Measurements from ENCODE around the gene ADRA2A.

ADRA2A gene

DNA sequence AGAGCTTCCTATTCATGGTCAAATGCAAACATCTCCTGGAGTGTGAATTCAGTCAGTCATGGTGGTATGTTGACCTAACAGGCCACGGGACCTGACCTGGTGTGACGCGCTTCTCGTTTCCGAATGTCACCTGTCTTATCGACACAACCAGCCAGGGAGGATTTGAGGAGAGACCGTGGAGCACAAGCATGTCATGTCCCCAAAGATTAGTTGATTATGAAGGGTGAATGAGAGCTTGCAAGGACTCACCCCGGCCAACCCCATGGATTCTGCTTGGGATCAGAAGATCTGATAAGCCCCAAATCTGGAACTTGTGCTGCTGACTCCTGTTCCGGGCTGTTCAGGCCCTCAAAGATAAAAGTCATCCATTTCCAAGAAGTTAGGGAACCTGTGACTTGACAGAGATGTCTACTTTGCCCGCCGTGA lies 10.5 kb downstream of the ADRA2A start:
- H3K4me3 ChIP-seq (ENCODE audit: low read depth, low read length), result no peak overlapping the region
- CTCF ChIA-PET, result interaction anchor here (5.2 kb wide), 1 partner anchor 11 kb away, joined by 18 read pairs; the partner anchor contains the start of gene ADRA2A
- POLR2A ChIA-PET, result no interaction called here
- DNase-seq (ENCODE audit: low read depth, low spot score), result no peak
- TF ChIP-seq, protein P1, sequence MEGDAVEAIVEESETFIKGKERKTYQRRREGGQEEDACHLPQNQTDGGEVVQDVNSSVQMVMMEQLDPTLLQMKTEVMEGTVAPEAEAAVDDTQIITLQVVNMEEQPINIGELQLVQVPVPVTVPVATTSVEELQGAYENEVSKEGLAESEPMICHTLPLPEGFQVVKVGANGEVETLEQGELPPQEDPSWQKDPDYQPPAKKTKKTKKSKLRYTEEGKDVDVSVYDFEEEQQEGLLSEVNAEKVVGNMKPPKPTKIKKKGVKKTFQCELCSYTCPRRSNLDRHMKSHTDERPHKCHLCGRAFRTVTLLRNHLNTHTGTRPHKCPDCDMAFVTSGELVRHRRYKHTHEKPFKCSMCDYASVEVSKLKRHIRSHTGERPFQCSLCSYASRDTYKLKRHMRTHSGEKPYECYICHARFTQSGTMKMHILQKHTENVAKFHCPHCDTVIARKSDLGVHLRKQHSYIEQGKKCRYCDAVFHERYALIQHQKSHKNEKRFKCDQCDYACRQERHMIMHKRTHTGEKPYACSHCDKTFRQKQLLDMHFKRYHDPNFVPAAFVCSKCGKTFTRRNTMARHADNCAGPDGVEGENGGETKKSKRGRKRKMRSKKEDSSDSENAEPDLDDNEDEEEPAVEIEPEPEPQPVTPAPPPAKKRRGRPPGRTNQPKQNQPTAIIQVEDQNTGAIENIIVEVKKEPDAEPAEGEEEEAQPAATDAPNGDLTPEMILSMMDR (IDR thresholded peaks at IDR 0.05; ENCODE audit: insufficient read depth, low read length, missing control alignments), result no peak

DNA sequence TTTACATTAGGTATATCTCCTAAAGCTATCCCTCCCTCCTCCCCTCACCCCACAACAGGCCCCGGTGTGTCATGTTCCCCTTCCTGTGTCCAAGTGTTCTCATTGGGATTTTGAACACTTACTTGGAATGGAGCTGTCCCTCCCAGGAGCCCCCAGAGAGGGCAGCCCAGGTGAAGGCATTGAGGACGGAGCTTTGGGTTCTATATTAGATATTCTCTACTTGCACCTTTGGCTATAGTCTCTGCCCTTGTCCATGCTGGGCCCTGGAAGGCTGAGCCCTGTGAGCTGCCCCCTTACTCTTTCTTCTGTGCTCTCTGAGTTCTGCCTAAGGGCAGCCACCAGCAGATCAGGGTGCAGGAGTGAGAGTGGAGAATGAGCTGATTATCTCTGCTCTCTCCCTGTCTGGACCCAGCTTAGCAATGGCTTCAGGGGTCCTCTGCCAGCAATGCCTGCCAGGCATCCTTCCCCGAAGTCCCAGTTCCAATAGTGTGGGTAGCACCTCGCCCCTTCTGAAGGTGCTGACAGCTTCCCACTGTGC lies 11.2 kb downstream of the ADRA2A start:
- POLR2A ChIA-PET, result interaction anchor here (0.6 kb wide), 1 partner anchor 113 kb away, joined by 3 read pairs; no protein-coding TSS in a partner anchor

DNA sequence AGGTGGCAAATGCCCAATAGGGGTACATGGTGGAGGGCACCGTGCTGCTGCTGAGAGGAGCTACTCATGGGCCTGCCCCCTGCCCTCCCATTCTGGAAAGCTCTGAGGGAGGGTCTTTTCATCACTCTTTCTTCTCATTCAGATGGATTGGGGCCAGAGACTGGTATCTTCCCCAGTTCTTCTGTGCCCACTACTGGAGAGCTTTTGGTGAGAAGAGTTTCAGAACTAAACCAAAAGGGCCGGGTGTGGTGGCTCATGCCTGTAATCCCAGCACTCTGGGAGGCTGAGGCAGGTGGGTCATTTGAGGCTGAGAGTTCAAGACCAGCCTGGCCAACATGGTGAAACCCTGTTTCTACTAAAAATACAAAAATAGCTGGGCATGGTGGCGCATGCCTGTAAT lies 12.5 kb downstream of the ADRA2A start:
- H3K4me3 ChIP-seq (ENCODE audit: low read depth, low read length), result no peak overlapping the region
- DNase-seq (ENCODE audit: low read depth, low spot score), result no peak
- TF ChIP-seq, protein P1 (IDR thresholded peaks at IDR 0.05; ENCODE audit: insufficient read depth, low read length, missing control alignments), result no peak
- POLR2A ChIA-PET, result no interaction called here
- CTCF ChIA-PET, result interaction anchor here (5.2 kb wide), 1 partner anchor 13 kb away, joined by 18 read pairs; the partner anchor contains the start of gene ADRA2A

More for the DNA sequence above, 11.2 kb downstream of the ADRA2A start:
- no peak overlapping the region for H3K4me3 ChIP-seq (ENCODE audit: low read depth, low read length)
- TF ChIP-seq, protein P1 (IDR thresholded peaks at IDR 0.05; ENCODE audit: insufficient read depth, low read length, missing control alignments), result no peak
- no peak for DNase-seq (ENCODE audit: low read depth, low spot score)
- CTCF ChIA-PET, result interaction anchor here (5.2 kb wide), 1 partner anchor 12 kb away, joined by 18 read pairs; the partner anchor contains the start of gene ADRA2A

DNA sequence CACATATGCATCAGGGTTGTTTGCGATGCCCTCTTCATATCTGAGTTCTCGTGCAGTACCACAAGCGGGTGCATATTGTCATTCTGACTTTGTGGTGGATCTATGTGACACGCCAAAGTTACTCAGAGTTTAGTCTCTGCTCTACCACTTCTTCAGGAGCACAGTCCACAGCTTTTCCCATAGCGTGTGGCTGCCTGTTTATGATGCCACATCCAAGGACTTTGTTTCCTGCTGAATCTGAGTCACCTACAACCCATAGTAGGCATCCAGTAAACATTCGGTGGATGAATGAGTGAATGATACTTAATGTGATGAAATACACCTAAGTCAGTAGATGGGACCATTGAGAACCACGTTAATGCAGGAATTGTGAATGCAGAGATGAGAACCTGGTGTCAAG lies 15.0 kb downstream of the ADRA2A start:
- H3K4me3 ChIP-seq (ENCODE audit: low read depth, low read length), result no peak overlapping the region
- TF ChIP-seq, protein P1 (IDR thresholded peaks at IDR 0.05; ENCODE audit: insufficient read depth, low read length, missing control alignments), result no peak
- POLR2A ChIA-PET, result no interaction called here
- DNase-seq (ENCODE audit: low read depth, low spot score), result no peak
- CTCF ChIA-PET, result no interaction called here

DNA sequence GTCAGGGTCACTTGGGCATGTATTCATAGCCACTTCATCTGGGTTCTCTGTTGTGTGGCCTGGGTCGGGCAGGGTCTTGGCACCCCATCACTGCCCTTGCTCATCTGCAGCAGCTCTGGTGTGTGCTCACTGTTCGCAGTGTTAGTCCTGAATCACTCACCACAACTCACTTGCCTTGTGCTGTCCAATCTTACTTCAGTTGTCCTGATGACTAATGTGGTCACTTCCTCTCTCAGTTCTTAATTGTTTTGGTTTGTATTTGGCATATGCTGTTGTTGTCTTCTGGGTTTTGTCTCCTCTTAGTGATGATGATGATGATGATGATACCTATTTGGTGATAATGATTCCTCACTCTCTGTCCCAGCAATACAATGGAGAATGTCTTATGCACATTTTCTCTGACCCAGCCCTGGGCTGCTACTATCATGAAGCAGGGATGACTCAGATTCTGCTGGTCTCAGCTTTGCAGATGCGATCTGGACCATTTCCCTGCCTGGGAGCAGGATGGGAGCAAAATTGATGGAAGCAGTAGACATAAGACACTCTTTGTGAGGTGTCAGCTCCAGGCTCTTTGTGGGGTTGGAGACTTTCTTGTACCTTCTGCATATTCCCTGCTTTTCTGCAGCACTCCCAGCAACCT lies 17.0 kb downstream of the ADRA2A start:
- no peak overlapping the region for H3K4me3 ChIP-seq (ENCODE audit: low read depth, low read length)
- no peak for DNase-seq (ENCODE audit: low read depth, low spot score)
- ChIA-PET CTCF (interaction anchor here (1.0 kb wide), 1 partner anchor 16 kb away, joined by 3 read pairs; no protein-coding TSS in a partner anchor), POLR2A (no interaction called here)
- TF ChIP-seq, protein P1 (IDR thresholded peaks at IDR 0.05; ENCODE audit: insufficient read depth, low read length, missing control alignments), result no peak

DNA sequence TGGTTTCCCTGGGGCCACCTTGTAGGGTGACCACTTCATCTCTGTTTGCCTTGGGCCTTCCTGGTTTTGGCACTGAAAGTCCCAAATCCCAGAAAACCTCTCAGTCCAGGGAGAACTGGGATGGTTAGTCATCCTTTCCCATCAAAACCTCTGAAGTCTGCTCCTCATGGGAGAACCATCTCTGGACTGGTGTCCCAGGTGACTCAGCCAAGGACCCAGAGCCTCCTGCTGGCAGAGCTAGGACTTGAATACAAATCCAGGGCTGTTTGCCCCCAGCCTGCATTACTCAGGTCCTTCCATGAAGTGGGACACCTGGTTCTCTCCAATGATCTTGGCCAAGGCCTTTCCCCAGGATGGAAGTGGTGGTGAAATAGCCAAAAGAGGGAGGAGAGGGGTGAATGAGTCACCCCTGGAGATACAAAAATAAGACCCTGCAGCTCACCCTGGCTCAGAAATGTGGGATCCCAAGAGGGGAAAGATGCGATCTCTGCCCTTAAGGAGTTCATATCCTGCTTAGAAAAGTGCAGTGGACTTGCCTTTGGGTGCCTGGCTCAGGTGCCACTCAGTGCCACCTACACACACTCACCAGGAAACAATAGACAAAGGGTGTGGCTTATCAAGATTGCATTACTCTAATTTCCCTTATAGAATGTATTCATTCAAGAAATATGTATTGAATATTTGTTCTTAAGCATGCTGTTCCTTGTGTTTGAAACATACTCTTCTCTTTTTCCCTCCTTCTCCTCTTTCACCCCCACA lies 22.0 kb downstream of the ADRA2A start:
- H3K4me3 ChIP-seq (ENCODE audit: low read depth, low read length), result no peak overlapping the region
- no peak for DNase-seq (ENCODE audit: low read depth, low spot score)
- ChIA-PET CTCF (no interaction called here), POLR2A (no interaction called here)
- TF ChIP-seq, protein P1 (IDR thresholded peaks at IDR 0.05; ENCODE audit: insufficient read depth, low read length, missing control alignments), result no peak
